ENCODE results near the gene RAB6B. TPM values are rescaled to one million over a fixed set of nuclear protein-coding genes. Genes with fewer than 3 reads are reported as not detected.

The RAB6B gene
- total RNA-seq, 4 donors from 2014 or later: 1.7 to 16.4 (median 3.4) TPM

DNA sequence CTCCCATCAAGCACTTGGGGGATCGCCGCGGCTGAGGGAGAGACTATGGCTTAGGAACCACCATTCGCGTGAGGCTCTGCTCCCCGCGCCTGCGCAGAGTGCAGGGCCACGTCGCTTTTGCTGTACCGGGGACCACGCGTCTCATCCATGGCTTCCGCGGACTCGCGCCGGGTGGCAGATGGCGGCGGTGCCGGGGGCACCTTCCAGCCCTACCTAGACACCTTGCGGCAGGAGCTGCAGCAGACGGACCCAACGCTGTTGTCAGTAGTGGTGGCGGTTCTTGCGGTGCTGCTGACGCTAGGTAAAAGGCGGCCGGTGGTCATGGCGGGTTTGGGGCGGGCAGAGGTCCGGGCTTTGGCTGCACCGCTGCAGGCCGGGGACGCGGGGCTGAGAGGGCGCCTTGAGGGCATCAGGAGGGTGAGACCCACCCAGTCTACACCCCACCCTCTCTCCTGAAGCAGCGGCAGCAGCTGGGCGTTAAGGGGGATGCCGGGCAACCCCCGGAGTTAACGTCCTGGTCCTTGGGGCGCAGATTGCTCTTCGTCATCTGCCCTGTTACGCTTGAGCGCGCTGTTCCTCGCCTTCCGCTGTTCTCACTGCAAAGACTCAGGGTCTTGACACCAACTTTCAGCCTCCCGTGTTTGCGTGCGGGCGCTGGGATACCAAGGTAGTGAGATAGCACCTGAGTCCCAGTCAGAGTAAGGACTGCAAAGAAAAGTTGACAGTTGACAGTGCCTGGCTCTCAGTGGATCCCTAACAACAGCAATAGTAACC, 89.8 kb downstream of the RAB6B start, which contains the start of gene SRPRB:
TSS of gene SRPRB (plus strand) at position 114 of the 774 bp plus-strand sequence. CDS start at position 148, 34 bp downstream.
- ATAC-seq (ENCODE audit: low FRiP score) (peak; percentile 99), DNase-seq (ENCODE audit: low spot score) (peak; percentile 82)
- TF ChIP-seq, protein P1, sequence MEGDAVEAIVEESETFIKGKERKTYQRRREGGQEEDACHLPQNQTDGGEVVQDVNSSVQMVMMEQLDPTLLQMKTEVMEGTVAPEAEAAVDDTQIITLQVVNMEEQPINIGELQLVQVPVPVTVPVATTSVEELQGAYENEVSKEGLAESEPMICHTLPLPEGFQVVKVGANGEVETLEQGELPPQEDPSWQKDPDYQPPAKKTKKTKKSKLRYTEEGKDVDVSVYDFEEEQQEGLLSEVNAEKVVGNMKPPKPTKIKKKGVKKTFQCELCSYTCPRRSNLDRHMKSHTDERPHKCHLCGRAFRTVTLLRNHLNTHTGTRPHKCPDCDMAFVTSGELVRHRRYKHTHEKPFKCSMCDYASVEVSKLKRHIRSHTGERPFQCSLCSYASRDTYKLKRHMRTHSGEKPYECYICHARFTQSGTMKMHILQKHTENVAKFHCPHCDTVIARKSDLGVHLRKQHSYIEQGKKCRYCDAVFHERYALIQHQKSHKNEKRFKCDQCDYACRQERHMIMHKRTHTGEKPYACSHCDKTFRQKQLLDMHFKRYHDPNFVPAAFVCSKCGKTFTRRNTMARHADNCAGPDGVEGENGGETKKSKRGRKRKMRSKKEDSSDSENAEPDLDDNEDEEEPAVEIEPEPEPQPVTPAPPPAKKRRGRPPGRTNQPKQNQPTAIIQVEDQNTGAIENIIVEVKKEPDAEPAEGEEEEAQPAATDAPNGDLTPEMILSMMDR (IDR thresholded peaks at IDR 0.05): no peak

GRCh38 chr3:133805384-133805701, 90.3 kb downstream of the RAB6B start:
- DNase-seq (ENCODE audit: low spot score) (no peak), ATAC-seq (ENCODE audit: low FRiP score) (no peak)
- TF ChIP-seq, protein P1 (IDR thresholded peaks at IDR 0.05): no peak

DNA sequence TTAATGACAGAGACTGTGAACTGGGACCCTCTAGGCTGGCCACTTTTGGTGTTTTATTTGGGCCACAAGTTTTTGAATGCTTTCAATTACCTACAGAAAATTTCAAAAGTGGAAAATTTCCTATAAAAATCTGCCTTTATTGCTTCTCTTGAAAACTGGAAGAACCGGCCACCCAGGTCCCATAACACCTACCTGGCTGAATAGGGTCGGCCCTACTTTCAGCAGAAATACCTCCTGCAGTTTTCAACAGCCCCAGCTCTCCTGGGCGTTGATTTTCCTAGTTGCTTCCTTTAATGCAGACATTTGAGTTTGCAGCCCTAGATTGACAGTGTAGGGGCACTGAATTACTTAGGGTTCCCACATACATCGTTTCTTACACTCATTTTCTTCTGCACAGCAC, 90.8 kb downstream of the RAB6B start:
- TF ChIP-seq, protein P1 (IDR thresholded peaks at IDR 0.05): no peak
- DNase-seq (ENCODE audit: low spot score): no peak
- ATAC-seq (ENCODE audit: low FRiP score): no peak

GRCh38 chr3:133803469-133803868, 92.2 kb downstream of the RAB6B start:
- DNase-seq (ENCODE audit: low spot score) (no peak), ATAC-seq (ENCODE audit: low FRiP score) (no peak)
- TF ChIP-seq, protein P1 (IDR thresholded peaks at IDR 0.05): no peak

DNA sequence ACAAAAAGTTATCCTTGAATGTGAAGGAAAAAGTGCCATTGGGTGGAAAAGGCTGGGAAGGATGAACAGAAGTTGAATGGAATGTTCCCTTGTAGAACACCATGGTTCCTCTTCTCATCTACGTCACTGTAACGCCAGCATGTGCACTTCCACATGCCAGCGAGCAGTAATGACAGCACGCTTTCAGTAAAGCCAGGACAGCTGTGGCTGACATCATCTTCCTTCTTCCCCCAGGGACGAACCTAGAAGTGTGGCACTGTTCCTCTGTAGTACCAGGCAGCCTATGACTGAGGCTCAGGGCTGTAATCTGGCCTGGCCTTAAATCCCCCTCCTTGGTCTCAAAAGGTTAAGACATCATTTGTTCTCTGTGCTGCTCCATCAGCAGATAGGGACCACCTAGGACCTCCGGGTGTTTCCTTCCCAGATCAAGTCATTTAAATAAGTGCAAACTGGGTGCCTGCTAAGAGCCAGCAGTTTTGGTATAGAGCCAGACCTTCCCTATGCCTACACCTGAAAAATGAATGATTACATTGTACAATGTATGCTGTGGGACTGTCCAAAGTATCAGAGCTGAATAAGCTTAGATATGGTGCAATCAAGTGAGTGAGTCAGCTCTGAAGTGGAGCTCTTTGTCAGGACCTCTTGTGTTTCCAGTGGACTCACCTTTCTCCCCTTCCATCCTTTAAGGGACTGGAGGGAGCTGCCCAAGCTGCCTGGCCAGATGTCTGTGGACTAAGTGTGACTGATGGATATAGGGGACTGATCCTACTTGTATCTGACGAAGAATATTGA, 95.7 kb downstream of the RAB6B start:
- no peak for DNase-seq (ENCODE audit: low spot score)

DNA sequence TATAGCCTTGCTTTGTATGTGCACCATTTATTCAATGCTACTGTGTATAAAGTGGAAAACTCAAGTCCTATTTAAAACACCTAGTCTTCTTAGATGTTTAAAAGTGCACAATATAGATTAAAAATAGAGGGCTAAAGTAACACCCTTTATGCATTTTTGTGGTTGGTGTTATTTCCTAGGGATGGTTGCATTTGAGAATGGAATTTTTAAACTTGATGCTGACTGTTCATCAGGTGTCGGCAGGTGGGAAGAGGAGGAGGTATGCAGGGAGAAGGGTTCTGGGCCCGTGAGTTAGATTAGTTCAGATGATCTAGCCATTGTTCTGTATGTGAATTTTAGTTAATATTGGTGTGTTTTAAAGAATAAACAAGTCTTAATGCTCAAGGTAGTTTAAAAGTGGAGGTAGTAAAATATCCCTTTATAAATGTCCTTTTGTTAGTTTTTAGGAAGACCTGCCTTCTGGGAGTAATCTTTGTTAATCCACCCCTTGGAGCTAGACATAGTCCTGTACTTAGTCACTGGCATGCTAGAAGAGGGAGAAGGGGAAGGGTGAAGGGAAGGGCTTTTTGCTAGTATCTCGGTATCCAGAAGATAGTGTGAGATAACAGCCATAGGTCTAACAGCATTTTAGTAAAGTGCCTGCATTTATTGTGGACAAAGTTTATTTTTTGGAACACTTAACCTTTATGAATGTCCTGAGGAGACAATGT, 98.1 kb downstream of the RAB6B start:
- ATAC-seq (ENCODE audit: low FRiP score) (no peak), DNase-seq (ENCODE audit: low spot score) (no peak)
- TF ChIP-seq, protein P1 (IDR thresholded peaks at IDR 0.05): no peak

More for the DNA sequence above, 95.7 kb downstream of the RAB6B start:
- TF ChIP-seq, protein P1 (IDR thresholded peaks at IDR 0.05): no peak
- ATAC-seq (ENCODE audit: low FRiP score): no peak

Data from omental fat pad (tissue), 4 donors.